G401 (cell line): ENCODE results near the gene TRAK1. TPM values are rescaled to one million over a fixed set of nuclear protein-coding genes. Genes with fewer than 3 reads are reported as not detected.

ENCODE experiments used
- DNase-seq: peaks from one replicate; pipeline ENCODE4 v3.0.0-alpha.2; 2015; ENCODE audit warnings: low spot score
- in situ Hi-C: cut with HindIII; loops from 2 replicates; pipeline ENCODE4 v1.10.0; 2016; ENCODE audit warnings: low sequenced_read_pairs, mixed read lengths
- total RNA-seq: library from RNA; depleted of rRNA; stranded (reverse); fragments of >200 nt; shearing (Covaris generic); gene quantifications from 2 replicates; pipeline ENCODE4 v1.2.3, GENCODE V29; 2014

Gene TRAK1
- total RNA-seq, 1 experiment from 2014 or later = 17.6 TPM

GRCh38 chr3:42166662-42167300, 75.6 kb downstream of the TRAK1 start:
- in situ Hi-C loops = no loop called here
- DNase-seq = no peak

GRCh38 chr3:42169579-42170120, 78.5 kb downstream of the TRAK1 start:
- in situ Hi-C loops = no loop called here
- DNase-seq = no peak

- DNase-seq = no peak
- in situ Hi-C loops = no loop called here
Observed at GRCh38 chr3:42172047-42172654, 81.0 kb downstream of the TRAK1 start.

- in situ Hi-C loops = no loop called here
- DNase-seq = no peak
Observed at GRCh38 chr3:42173307-42173706, 82.2 kb downstream of the TRAK1 start.

- in situ Hi-C loops = no loop called here
Observed at GRCh38 chr3:42174679-42175385, 83.7 kb downstream of the TRAK1 start.

GRCh38 chr3:42175386-42176240, 84.5 kb downstream of the TRAK1 start:
- DNase-seq = no peak
- in situ Hi-C loops = no loop called here

More at GRCh38 chr3:42174679-42175385, 83.7 kb downstream of the TRAK1 start:
- DNase-seq = no peak

- in situ Hi-C loops = no loop called here
- no peak for DNase-seq
Observed at GRCh38 chr3:42176242-42177034, 85.3 kb downstream of the TRAK1 start.

- DNase-seq = no peak
- in situ Hi-C loops = no loop called here
Observed at GRCh38 chr3:42177068-42177800, 86.1 kb downstream of the TRAK1 start.

GRCh38 chr3:42177801-42178150, 86.6 kb downstream of the TRAK1 start:
- in situ Hi-C loops = no loop called here
- DNase-seq = no peak

- no peak for DNase-seq
- in situ Hi-C loops = no loop called here
Observed at GRCh38 chr3:42179110-42179725, 88.1 kb downstream of the TRAK1 start.

GRCh38 chr3:42180901-42181300, 89.7 kb downstream of the TRAK1 start:
- in situ Hi-C loops = no loop called here
- no peak for DNase-seq

- peak; percentile 32 for DNase-seq
- in situ Hi-C loops = no loop called here
Observed at GRCh38 chr3:42182555-42182954, 91.4 kb downstream of the TRAK1 start.

GRCh38 chr3:42183991-42184632, 93.0 kb downstream of the TRAK1 start:
- no peak for DNase-seq
- in situ Hi-C loops = no loop called here

- no peak for DNase-seq
- in situ Hi-C loops = no loop called here
Observed at GRCh38 chr3:42184651-42185443, 93.7 kb downstream of the TRAK1 start.

- no peak for DNase-seq
- in situ Hi-C loops = no loop called here
Observed at GRCh38 chr3:42187936-42188335, 96.8 kb downstream of the TRAK1 start.

- in situ Hi-C loops = no loop called here
- no peak for DNase-seq
Observed at GRCh38 chr3:42188376-42188775, 97.2 kb downstream of the TRAK1 start.
